Measurements from ENCODE around the gene ZNF662. TPM values are rescaled to one million over a fixed set of nuclear protein-coding genes. Genes with fewer than 3 reads are reported as not detected.

The ZNF662 gene
- total and polyA plus RNA-seq, 2 of the 13 experiments (the other 11 are each of a cell fraction or from before 2014, with no cell fraction given) = not detected

- H3K4me2 ChIP-seq (ENCODE audit: low read depth, low read length) = no peak overlapping the region
- no peaks in the 10 kb centered on the region; the same call in 1 of the 2 replicates for H3K9me3 ChIP-seq (ENCODE audit: low read length)
- POLR2A ChIA-PET = no interaction called here
- H2AFZ ChIP-seq (ENCODE audit: low read length) = no peak overlapping the region
- no peak overlapping the region for H3K9ac ChIP-seq (ENCODE audit: insufficient read depth, low read depth, low read length)
- H4K20me1 ChIP-seq (ENCODE audit: insufficient read depth, low read length) = no peaks in the 10 kb centered on the region
- no peaks in the 10 kb centered on the region for H3K79me2 ChIP-seq (ENCODE audit: insufficient read depth, low read length)
- 94% methylated on average over 15 of the region's 15 CpGs for WGBS (ENCODE audit: low lambda C conversion rate)
- no peak for DNase-seq (ENCODE audit: low spot score)
- H3K27me3 ChIP-seq (ENCODE audit: control insufficient read depth in 1 of 2, insufficient read depth in 2 of 2, low read length in 2 of 2) = no peaks in the 10 kb centered on the region
- no peak overlapping the region for H3K27ac ChIP-seq (ENCODE audit: extremely low read length, insufficient read depth, low read length)
- H3K4me3 ChIP-seq (replicated peaks in 1 of 3; ENCODE audit: insufficient read depth in 1 of 3, low read depth in 2 of 3, low read length in 3 of 3) = no peak overlapping the region
- intact Hi-C loops (cut with micrococcal nuclease; ENCODE audit: unreplicated experiment) = no loop called here
- CTCF ChIA-PET (ENCODE audit: low intra/inter-chr PET ratio, low total read pairs) = no interaction called here
- FAIRE-seq = no peak
- H3K36me3 ChIP-seq (replicated peaks in 1 of 2; ENCODE audit: control insufficient read depth in 1 of 2, insufficient read depth in 2 of 2, low read length in 2 of 2) = no peaks in the 10 kb centered on the region
- no TSS peak for BruUV-seq (replicated peaks)
- peaks cover 20% of the 10 kb centered on the region for H3K4me1 ChIP-seq (ENCODE audit: insufficient read depth, low read length)
- TF ChIP-seq ZBTB20 (CRISPR knock-in tag; IDR thresholded peaks at IDR 0.05; ENCODE audit: borderline replicate concordance, low read depth) = no peak
- no peak for TF ChIP-seq EHMT2 (IDR thresholded peaks at IDR 0.05; ENCODE audit: borderline replicate concordance, low read depth, low read length)
- no peak for TF ChIP-seq PREB (CRISPR knock-in tag; IDR thresholded peaks at IDR 0.05)
- TF ChIP-seq ATF2 (CRISPR knock-in tag; IDR thresholded peaks at IDR 0.05) = no peak
- no peak for TF ChIP-seq PITX1 (CRISPR knock-in tag; IDR thresholded peaks at IDR 0.05)
- TF ChIP-seq ZNF468 (CRISPR knock-in tag; IDR thresholded peaks at IDR 0.05) = no peak
- TF ChIP-seq HOXA9 (CRISPR knock-in tag; IDR thresholded peaks at IDR 0.05; ENCODE audit: borderline replicate concordance) = no peak
- TF ChIP-seq ZNF550 (CRISPR knock-in tag; IDR thresholded peaks at IDR 0.05; ENCODE audit: borderline replicate concordance) = no peak
- no peak for TF ChIP-seq ZNF337 (CRISPR knock-in tag; IDR thresholded peaks at IDR 0.05; ENCODE audit: borderline replicate concordance, low read depth)
- TF ChIP-seq ZNF318 (CRISPR knock-in tag; IDR thresholded peaks at IDR 0.05) = no peak
- no peak for TF ChIP-seq ZZZ3 (CRISPR knock-in tag; IDR thresholded peaks at IDR 0.05; ENCODE audit: borderline replicate concordance)
- ATAC-seq = no peak
- in situ Hi-C loops (cut with HindIII; ENCODE audit: extremely low pct_ligation_motif_present, low pct_unique_long_range_greater_than_20kb) = no loop called here
These were observed 41.5 kb upstream of the ZNF662 start for GRCh38 chr3:42864321-42864950.
